ENCODE data around the gene SPATA2L. TPM values are rescaled to one million over a fixed set of nuclear protein-coding genes. Genes with fewer than 3 reads are reported as not detected.

SPATA2L gene
- total and polyA plus RNA-seq, 2 of the 13 experiments (the other 11 are each of a cell fraction or from before 2014, with no cell fraction given), result 9.1 to 20.7 TPM

DNA sequence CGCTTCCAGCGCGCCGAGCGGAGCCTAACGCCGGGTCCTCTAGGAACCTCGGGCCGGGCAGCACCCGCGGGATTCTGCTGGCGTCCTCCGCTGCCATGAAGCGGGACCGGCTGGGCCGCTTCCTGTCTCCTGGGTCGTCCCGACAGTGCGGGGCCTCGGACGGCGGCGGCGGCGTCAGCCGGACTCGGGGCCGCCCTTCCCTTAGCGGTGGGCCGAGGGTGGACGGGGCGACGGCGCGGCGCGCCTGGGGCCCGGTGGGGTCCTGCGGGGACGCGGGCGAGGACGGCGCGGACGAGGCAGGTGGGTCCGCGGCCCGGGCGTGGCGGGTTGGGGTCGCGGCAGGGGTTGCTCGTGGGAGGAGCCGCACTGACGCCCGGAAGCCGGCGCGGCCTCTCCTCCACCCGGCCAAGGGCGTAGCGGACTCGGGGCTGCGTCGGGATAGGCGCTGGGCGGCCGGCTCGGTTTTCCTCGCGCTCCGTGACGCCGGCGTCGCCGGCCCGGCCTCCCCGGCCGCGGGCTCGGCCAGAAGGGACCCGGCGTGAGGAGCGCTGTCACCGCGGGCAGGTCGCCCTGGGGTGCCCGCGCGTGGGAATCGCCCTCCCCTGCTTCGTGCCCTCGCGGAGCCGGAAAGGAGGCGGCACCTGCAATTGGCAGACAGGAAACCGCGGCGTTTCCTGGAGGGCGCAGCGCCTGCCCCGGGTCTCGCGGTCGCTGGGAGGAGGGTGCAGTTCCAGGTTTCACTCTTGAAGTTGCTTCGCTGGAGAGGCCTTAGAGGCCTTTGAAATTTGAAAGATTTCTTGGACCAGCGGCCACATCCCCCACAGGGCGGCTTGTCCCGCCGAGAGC is 20.3 kb upstream of the SPATA2L start:
- Histone ChIP-seq H3K4me1 (ENCODE audit: insufficient read depth, low read length) (peaks cover 39% of the 10 kb centered on the region), H3K36me3 (replicated peaks in 1 of 2; ENCODE audit: control insufficient read depth in 1 of 2, insufficient read depth in 2 of 2, low read length in 2 of 2) (peaks cover 11 to 22% of the 10 kb centered on the region in 2 experiments), H3K27me3 (ENCODE audit: control insufficient read depth in 1 of 2, insufficient read depth in 2 of 2, low read length in 2 of 2) (no peaks in the 10 kb centered on the region; a peak in 1 of 5 replicates), H3K9ac (ENCODE audit: insufficient read depth, low read depth, low read length) (peak overlapping the region; percentile 97), H3K79me2 (ENCODE audit: insufficient read depth, low read length) (peaks cover 18% of the 10 kb centered on the region), H3K27ac (ENCODE audit: extremely low read length, insufficient read depth, low read length) (peak overlapping the region; percentile 97), H3K4me3 (replicated peaks in 1 of 3; ENCODE audit: insufficient read depth in 1 of 3, low read depth in 2 of 3, low read length in 3 of 3) (peak overlapping the region; percentile 72 to 89 (median 82)), H3K4me2 (ENCODE audit: low read depth, low read length) (peak overlapping the region; percentile 95), H2AFZ (ENCODE audit: low read length) (no peak overlapping the region), H4K20me1 (ENCODE audit: insufficient read depth, low read length) (peaks cover 6% of the 10 kb centered on the region; the same call in 1 of the 2 replicates), H3K9me3 (ENCODE audit: low read length) (no peaks in the 10 kb centered on the region)
- no peak for DNase-seq (ENCODE audit: low spot score)
- ATAC-seq, result peak; percentile 39
- WGBS (ENCODE audit: low lambda C conversion rate), result 3% methylated on average over 37 of the region's 112 CpGs
- intact Hi-C loops (cut with micrococcal nuclease; ENCODE audit: unreplicated experiment) (loop anchor here (1.0 kb wide), 1 partner anchor 15 kb away; no protein-coding TSS in a partner anchor), in situ Hi-C loops (cut with HindIII; ENCODE audit: extremely low pct_ligation_motif_present, low pct_unique_long_range_greater_than_20kb) (no loop called here)
- POLR2A ChIA-PET, result no interaction called here
- FAIRE-seq, result no peak
- CTCF ChIA-PET (ENCODE audit: low intra/inter-chr PET ratio, low total read pairs), result no interaction called here
- no TSS peak for BruUV-seq (replicated peaks)
- TF ChIP-seq TFDP2 (CRISPR knock-in tag; IDR thresholded peaks at IDR 0.05) (peak; percentile 18; the same call in 1 of the 2 replicates), ZNF724P (CRISPR knock-in tag; IDR thresholded peaks at IDR 0.05; ENCODE audit: borderline replicate concordance) (0 out of 2 replicates have a peak, but pooled peaks have one; percentile 8), MBD4 (IDR thresholded peaks at IDR 0.05; ENCODE audit: borderline replicate concordance, low read length) (no peak), ESRRA (CRISPR knock-in tag; IDR thresholded peaks at IDR 0.05; ENCODE audit: low read depth) (peak; percentile 48), ZC3H13 (CRISPR knock-in tag; IDR thresholded peaks at IDR 0.05) (peak; percentile 79; the same call in 1 of the 2 replicates), SAP130 (CRISPR knock-in tag; IDR thresholded peaks at IDR 0.05; ENCODE audit: low read depth) (peak; percentile 1; the same call in 1 of the 2 replicates), YY1 (IDR thresholded peaks at IDR 0.05; ENCODE audit: insufficient read depth, insufficient replicate concordance, low read depth, low read length) (peak; percentile 17), ZNF547 (CRISPR knock-in tag; IDR thresholded peaks at IDR 0.05) (no peak), ZBTB20 (CRISPR knock-in tag; IDR thresholded peaks at IDR 0.05; ENCODE audit: borderline replicate concordance, low read depth) (0 out of 2 replicates have a peak, but pooled peaks have one; percentile 25), PRMT3 (CRISPR knock-in tag; IDR thresholded peaks at IDR 0.05; ENCODE audit: borderline replicate concordance, low read depth) (peak; percentile 8; the same call in 1 of the 2 replicates), ZNF430 (CRISPR knock-in tag; IDR thresholded peaks at IDR 0.05) (0 out of 2 replicates have a peak, but pooled peaks have one; percentile 7), MTF1 (CRISPR knock-in tag; IDR thresholded peaks at IDR 0.05) (no peak), RAD21 (CRISPR knock-in tag; IDR thresholded peaks at IDR 0.05) (0 out of 2 replicates have a peak, but pooled peaks have one; percentile 40), MXD4 (CRISPR knock-in tag; IDR thresholded peaks at IDR 0.05) (peak; percentile 3; the same call in 1 of the 2 replicates)
- TF ChIP-seq, protein P1, sequence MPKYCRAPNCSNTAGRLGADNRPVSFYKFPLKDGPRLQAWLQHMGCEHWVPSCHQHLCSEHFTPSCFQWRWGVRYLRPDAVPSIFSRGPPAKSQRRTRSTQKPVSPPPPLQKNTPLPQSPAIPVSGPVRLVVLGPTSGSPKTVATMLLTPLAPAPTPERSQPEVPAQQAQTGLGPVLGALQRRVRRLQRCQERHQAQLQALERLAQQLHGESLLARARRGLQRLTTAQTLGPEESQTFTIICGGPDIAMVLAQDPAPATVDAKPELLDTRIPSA (CRISPR knock-in tag; IDR thresholded peaks at IDR 0.05; ENCODE audit: borderline replicate concordance), result 0 out of 2 replicates have a peak, but pooled peaks have one; percentile 57
- TF ChIP-seq, protein P2, sequence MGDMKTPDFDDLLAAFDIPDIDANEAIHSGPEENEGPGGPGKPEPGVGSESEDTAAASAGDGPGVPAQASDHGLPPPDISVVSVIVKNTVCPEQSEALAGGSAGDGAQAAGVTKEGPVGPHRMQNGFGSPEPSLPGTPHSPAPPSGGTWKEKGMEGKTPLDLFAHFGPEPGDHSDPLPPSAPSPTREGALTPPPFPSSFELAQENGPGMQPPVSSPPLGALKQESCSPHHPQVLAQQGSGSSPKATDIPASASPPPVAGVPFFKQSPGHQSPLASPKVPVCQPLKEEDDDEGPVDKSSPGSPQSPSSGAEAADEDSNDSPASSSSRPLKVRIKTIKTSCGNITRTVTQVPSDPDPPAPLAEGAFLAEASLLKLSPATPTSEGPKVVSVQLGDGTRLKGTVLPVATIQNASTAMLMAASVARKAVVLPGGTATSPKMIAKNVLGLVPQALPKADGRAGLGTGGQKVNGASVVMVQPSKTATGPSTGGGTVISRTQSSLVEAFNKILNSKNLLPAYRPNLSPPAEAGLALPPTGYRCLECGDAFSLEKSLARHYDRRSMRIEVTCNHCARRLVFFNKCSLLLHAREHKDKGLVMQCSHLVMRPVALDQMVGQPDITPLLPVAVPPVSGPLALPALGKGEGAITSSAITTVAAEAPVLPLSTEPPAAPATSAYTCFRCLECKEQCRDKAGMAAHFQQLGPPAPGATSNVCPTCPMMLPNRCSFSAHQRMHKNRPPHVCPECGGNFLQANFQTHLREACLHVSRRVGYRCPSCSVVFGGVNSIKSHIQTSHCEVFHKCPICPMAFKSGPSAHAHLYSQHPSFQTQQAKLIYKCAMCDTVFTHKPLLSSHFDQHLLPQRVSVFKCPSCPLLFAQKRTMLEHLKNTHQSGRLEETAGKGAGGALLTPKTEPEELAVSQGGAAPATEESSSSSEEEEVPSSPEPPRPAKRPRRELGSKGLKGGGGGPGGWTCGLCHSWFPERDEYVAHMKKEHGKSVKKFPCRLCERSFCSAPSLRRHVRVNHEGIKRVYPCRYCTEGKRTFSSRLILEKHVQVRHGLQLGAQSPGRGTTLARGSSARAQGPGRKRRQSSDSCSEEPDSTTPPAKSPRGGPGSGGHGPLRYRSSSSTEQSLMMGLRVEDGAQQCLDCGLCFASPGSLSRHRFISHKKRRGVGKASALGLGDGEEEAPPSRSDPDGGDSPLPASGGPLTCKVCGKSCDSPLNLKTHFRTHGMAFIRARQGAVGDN (CRISPR knock-in tag; IDR thresholded peaks at IDR 0.05), result peak; percentile 9; the same call in 1 of the 2 replicates
